GM18498 (cell line): ENCODE data around the gene DNAH17.

Experiments
- ATAC-seq: cut with Tn5 transposase; IDR thresholded peaks from one replicate; pipeline ENCODE4 v1.9.1; 2021; ENCODE audit warnings: mild to moderate bottlenecking, moderate library complexity; ENCODE audit not compliant: unreplicated experiment

The DNAH17 gene

DNA sequence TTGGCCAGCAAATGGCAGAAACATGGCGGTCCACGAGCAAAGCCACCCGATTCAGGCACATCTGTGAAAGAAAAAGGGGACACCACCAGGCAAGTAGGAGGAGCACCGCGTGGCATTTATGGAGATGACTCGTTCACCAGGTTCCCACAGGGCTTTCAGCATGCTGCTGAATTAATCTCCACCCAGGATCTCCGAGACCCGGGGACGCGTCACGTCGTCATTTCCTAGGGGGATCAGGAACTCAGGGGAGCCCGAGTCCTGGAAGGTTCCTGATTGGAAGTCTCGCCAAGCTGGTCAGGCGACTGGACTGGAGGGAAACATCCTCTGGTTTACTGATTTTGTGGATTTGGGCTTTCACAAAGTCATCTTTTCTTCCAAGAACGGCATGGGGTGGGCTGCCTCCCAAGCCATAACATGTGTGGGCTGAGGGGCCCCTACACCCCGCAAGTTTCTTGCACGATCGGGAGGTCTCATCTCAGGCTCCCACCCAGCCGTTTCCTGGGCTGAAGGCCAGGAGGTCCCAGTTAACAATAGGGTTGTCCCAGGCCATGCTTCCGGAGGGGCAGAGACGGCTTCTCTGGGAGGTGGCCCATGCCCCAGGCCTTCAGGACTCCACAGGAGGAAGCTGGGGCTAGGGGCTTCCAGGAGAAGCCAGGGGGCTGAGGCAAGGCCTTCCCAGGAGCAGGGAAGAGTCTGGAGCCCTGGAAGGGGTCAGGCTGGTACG is 645 bp downstream of the DNAH17 start:
- no peak for ATAC-seq

DNA sequence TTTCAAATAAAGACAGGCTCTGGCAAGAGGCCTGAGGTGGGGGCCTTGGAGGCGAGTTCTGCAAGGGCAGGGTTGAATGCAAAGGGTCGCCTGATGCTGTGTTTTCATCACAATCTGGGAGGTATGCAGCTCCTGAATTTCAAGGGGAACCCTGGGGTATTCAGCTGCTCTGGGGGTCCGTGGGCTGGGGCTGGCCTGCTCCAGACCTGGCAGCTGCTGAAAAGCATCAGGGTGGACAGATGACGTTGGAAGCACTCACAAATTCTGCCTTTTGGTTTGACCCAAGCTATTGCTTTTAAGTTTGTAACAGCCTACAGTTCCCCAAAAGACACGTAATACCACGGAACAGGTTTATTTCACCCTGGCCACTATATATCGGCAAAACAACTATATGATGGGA is 1.3 kb downstream of the DNAH17 start:
- ATAC-seq = no peak

DNA sequence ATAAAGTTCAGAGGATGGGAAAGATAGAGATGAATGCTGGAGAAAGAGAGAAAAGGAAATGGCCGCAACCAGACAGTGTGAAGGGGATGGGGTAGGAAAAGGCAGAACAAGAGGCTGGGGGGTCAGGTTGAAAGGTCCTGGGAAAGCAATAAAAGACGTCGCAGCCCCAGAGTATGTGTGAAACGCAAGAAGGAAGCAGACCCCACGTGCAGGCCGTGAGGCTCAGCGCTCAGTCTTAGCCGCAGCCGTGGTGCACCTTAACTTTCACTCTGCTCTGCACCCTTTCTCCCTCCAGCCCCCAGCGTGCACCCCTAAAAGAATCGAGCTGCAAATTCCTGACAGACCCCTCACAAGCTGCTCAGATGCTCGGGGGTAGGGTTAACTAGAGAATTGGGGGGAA is 1.9 kb downstream of the DNAH17 start:
- ATAC-seq = no peak

DNA sequence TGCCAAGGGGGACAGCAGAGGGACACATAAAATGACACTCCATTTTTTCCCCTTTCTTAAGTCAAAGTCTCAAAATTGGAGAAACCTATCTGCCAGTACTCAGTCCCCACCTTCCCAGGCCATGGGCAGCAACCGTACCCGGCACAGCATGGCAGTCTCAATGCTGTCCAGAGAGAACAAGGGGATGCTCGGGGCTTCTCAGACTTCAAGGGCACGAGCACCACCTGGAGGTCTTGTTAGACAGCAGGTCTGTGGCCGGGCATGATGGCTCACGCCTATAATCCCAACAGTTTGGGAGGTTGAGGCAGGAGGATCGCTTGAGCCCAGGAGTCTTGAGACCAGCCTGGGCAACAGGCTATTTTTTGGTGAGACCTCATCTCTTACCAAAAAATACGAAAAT is 3.2 kb downstream of the DNAH17 start:
- ATAC-seq = no peak

DNA sequence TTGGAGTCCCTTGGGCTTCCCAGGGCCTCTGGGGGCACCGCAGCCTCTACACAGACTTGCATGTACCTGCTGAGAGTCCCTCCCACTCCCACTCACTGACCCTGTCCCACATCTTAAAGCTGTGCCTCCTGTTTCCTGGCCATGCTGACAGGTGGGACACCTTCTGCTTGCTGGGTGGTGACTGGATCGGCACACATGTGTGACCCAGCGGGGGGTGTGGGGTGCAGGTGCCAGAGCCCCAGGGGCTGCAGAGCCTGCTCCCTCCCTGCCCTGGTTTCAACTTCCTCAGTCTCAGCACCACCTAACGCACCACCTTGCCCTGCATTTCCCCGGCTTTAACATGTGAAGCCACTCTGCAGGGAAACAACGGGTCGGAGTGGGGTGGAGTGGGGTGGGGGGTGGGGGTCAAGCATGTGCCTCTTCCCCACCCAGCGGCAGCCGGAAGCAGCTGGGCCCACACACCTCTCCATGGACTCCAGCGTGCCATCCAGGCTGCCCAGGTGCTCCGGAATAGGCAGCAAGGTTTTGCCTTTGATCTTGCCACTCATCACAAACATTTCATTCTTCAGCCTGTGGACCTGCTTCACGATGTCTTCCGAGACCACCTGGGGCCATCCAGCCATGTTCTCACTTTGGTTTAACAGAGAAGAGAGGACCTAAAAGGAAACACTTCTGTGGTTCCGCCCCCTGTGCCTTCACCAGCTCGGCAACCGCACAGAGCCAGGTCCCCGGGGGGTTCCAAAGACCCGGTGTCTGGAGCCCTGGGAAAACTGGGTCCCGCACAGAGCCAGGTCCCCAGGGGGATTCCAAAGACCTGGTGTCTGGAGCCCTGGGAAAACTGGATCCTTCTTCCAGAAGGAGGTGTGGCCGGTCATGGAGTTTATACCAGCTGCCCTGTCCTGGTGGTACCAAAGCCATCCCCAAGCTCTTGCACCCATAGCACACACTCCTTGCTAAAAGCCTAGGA is 4.7 kb downstream of the DNAH17 start:
- no peak for ATAC-seq

DNA sequence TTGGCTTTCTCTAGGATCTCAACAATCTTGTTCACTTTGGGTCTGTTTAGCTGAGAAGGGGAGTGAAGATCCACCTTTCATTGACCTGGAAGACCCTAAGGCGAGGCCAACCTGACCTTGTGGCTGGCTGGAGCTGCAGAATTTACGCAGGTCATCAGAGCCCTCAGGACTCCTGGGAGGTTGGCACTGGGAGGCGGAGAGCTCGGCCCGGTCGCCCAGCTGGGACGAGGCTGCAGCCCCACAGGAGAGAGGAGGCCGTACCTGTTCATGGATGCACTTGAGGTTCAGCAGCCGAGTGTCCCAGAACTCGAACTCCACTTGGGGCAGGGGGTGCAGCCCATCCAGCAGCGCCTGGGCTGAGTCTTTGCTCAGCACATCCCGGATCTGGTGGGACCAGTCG is 5.9 kb downstream of the DNAH17 start:
- ATAC-seq = no peak

DNA sequence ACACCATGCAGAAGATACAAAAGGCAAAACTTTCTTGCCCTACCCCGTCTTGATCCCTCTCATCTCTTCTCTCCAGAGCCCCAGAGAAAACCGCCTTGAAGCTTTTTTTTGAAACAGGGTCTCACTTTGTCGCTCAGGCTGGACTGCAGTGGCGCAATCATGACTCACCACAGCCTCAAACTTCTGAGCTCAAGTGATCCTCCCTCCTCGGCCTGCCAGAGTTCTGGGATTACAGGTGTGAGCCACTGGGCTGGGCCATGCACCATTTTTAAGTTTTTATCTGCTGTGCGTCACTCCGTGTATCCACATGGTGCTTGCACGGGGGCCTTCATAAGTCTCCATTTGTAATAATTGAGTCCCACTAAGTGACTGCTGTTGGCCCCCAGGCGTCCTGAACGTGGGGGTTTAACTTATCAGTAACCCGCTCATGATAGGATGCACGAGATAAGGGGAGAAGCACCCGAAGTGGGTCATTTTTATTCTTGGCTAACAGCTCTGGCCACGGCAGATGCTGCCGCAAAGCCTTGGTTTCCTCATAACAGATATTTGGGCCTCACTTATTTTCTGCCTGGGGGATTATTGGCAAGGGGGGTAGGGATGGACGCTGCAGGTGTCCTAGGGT is 8.6 kb downstream of the DNAH17 start:
- no peak for ATAC-seq

DNA sequence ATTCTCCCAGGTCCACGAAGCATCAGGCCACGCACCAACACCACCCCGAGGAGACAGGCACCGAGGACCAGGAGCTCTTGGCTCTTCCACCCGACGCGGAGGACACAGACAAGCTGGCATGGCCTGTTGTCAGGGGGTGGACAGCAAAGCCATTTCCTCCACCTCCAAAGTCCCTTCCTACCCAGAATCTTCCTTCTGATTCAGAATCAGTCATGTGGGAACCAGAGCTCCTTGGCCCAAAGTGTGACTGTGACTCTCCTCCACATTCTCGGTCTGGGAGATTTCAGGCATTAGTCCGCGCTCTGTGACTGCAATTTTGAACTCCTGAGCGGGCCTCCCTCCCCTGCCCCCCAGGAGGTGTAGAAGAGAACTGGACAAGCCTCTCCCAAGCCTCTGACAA is 9.2 kb downstream of the DNAH17 start:
- no peak for ATAC-seq

DNA sequence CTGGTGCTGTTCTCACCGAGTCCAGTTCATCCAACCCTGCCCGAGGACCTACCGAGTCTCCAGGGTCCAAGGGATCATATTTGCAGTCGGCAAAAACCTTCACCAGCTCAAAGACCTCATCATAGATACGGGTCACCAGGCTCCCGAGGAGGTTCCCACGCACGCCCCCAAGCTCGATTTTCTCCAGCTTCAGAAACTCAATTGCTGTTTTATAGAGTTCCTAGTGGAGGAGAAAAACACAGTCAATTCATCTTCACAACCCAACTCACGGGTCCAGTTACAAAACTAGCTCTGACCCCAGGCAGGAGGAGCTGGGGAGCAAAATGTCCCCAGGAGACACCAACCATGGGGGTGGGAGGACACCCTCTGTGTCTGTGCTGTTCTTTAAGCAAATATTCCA is 10.2 kb downstream of the DNAH17 start:
- no peak for ATAC-seq

DNA sequence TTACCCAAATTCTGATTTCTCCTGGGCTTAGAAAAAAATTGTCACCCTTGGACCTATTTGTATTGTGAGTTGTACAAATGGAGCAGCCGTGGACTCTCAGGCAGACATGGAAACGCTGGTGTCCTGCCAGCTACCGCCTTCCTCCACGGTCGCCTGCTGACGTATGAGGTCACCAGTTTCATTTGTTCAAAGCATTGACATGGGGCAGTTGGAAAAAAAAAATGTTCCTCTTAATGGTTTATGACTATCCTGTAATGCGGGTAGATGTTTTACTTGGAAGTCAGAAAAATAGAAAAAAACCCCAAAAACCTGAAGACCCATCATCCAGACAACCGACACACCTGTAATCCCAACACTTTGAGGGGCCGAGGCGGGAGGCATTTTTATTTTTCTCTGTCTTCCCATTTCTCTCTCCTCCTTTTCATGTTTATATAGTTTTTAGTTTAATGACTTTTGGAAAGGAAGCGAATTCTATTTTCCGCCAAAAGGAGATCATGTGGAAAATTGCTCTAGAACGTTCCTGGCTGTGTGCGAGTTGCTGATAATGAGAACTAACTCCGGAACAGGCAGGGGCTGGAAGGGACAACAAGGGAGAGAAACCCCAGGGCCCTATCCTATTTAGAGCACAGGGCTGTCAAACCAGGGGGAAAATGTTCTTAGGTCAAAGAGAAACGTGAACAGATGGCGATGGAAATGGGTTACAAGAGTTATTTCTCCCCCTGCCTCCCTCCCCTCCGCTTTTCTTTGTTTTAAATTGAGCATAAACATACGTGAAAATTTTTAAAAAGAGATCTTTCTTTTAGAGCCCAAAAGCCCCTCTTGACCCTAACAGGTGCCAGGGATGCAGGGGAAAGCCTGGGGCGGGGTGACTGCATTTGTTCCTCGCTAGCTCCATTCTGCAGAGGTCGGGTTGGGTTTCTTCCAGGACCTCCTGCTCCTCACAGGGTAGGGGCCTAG is 13.7 kb downstream of the DNAH17 start:
- ATAC-seq = no peak

DNA sequence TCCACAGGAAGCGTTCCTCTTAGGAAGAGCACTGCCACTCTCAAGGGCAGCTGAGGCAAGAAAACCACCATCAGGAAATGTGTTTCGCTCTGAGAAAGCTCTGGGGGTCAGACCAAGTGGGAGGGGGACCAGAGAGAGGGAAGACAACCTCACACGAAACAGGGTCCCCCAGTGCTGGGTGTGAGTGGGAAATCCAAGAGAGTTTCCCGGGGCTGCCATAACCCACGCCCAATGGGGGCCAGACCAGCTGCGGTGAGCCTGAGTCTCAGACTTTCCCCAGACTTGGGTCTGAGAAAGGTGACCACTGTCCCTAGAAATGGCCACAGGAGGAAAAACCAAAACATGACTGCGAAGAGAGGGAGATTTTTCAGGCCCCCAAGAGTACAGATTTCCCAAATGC is 14.5 kb downstream of the DNAH17 start:
- no peak for ATAC-seq

DNA sequence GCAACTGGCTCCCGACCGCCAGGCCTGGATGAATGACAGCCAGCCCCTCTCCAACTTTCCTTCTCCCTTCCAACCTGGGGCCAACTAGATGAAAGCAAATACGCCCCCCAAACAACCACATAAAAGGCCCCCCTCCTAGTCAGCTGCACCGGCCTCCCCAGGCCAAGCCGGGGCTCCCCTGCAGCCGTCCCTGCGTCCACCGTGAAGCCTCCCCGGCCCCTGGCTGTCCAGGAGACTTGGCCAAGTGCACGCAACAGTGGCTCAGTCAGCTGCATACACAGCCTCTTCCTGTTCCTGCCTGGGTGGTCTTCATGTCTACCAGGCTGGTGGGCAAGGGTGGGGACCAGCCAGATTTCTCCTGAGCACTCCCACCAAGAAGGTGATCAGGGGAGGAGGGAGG is 16.0 kb downstream of the DNAH17 start:
- no peak for ATAC-seq

DNA sequence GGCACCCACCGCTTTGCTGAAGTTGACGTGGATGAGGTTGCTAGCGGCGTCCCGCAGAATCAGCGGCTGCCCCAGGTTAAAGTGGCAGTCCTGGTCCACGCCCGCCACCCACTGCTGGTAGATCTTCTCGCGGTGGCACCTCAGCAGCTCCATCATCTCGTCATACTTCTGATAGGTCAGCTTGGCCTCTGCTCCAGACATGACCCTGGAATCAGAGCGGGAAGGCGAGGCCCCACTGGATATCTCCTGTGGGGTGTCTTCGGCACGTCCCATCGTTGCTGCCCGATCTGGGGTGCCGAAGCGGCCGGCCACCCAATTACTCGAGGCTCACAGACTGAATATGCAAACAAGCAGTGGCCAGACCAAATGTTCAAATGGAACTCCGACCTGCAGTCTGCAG is 16.5 kb downstream of the DNAH17 start:
- ATAC-seq = no peak

DNA sequence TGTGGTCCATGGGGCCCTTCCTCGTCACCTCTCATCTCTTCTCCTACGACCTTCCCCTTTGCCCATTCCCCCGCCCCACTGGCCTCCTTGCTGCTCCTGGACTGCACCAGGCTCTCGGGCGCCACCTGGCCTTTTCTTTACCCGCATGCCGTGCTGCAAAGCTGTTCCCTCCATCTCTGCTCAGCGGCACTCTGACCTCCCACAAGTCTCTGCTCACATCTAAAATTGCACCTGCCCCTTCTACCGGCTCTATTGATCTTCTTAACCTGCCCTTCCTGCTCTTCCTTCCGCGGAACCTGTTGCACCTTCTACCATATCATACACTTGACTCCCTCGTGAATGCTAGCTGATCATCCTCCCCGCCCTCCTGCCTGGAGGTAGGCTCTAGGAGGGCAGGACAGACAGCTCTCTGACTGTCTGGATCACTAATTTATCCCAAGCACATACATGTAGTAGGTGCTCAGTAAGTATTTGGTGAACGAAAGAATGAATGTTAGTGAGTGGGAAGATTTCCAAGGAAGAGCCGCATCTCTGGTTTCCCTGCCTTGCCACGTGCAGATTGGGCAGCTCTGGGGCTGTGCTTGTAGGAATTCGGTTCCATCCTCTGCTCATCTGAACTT is 17.3 kb downstream of the DNAH17 start:
- ATAC-seq = no peak

DNA sequence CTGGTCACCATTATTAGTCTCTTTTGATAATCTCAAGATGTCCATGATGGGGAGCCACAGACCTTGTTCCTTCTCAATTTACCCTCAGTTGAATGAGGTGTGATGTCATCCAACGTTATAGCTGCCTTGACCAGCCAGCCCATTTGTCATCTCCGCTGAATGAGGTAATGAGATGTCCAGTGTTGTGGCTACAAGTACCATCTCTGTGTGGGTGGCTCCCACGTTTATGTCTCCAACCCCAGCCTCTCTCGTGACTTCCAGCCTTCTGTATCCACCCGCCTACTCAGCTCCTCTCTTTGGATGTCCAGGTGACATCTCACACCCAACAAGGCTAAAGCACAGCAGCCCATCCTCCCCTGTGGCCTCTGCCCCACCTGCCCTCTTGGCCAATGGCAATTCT is 18.2 kb downstream of the DNAH17 start:
- ATAC-seq = no peak

DNA sequence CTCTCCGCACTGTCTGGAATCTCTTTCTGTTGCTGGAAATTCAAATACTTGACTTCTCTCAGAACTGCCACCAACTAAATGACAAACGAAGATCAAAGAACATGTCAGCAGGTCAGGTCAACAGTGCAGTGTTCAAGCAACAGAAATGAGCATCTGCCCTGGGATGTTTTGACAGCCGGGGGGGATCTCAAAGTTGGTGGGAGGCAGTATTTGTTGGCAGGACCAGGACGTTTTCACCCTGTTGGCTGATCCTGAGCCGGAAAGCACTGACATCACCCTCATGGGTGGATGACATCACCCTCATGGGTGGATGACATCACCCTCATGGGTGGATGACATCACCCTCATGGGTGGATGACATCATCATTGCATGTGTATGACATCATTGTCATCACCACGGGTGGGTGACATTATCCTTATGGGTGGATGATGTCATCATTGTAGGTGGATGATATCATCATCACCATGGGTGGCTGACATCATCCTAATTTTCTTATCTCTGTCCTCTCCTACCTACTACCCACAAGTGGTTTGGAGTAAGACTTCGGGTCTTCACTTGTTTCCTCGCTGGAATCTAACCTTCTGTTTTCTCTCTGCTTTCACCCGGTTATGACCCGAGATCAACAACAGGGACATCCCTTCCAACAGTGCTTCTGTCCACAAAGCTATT is 18.9 kb downstream of the DNAH17 start:
- no peak for ATAC-seq

DNA sequence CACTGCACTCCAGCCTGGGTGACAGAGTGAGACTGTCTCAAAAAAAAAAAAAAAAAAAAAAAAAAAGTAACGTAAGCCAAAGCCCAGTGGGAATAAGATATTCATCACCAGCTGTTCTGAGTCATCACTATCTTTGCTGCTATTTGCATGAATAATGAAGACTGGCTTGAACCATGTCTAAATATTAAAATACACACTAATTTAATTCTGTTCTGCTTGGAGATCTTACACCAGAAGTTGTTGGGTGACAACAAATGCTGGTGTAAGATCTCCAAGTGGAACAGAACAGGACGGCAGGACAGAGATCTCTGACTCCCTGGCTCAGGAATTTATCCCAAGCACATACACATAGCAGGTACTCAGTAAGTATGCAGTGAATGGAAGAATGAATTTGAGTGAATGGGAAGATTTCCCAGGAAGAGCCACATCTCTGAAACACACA is 19.6 kb downstream of the DNAH17 start:
- no peak for ATAC-seq

DNA sequence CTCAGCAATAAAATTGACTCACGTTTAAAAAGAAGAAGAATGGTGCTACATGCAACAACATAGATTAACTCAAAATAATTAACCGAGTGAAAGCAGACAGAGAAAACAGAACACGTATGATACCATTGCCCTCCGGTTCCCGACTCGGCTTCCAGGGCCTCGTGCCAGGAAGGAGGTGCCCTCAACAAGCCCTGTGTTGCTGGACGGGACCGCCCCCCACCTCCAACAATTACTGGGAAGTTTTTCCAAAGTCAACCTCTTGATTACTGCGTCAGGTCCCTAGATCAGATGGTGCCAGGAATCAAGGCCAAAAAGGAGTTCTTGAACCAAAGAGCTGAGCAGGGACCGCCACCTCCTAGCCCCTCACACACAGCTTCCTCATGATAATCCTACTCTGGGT is 20.4 kb downstream of the DNAH17 start:
- ATAC-seq = no peak

DNA sequence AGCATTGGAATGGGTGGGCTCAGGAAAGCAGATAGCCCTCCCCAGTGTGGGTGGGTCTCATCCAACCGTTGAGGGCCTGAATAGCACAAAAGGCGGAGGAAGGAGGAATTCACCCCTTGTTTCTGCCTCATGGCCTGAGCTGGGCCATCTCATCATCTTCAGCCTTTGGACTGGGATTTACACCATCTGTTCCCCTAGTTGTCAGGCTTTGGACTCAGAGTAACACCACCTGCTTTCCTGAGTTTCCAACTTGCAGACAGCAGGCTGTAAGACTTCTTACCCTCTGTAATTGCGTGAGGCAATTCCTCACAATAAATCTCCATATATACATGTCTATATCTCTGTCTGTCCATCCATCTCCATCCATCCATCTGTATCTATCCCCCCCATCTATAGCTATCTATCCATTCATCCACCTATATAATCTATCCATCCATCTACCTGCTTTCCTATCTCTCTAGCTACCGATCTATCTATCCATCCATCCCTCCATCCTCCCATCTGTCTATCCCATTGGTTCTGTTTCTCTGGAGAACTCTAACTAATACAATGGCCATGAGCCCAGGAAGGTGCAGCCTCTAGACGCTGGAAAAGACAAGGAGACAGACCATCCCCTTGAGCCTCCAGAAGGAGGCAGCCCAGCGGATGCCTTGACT is 21.3 kb downstream of the DNAH17 start:
- no peak for ATAC-seq
